ENCODE results near the gene KRT37. TPM values are rescaled to one million over a fixed set of nuclear protein-coding genes. Genes with fewer than 3 reads are reported as not detected.
"Not testable (repeated sequence)": the region's sequence is repeated elsewhere in the genome, so short reads cannot be mapped to it uniquely, and the experiment has no call there.

Gene KRT37
- total RNA-seq, 1 experiment from 2014 or later, result not detected

- no peak for DNase-seq
- Histone ChIP-seq H3K4me3 (no peak overlapping the region), H3K36me3 (no peaks in the 10 kb centered on the region), H3K9me3 (replicated peaks) (no peaks in the 10 kb centered on the region), H3K27me3 (no peaks in the 10 kb centered on the region), H3K4me1 (no peaks in the 10 kb centered on the region), H3K27ac (no peak overlapping the region)
Measured at GRCh38 chr17:41382394-41382793, 42.0 kb downstream of the KRT37 start.

- H3K27ac ChIP-seq, result not testable (repeated sequence)
Measured at GRCh38 chr17:41381943-41382342, 42.4 kb downstream of the KRT37 start, which contains the start of gene KRT34. Gene KRT34 (minus strand): TSS chr17:41382306. CDS start chr17:41382246, 60 bp downstream.

GRCh38 chr17:41380091-41380490, 44.3 kb downstream of the KRT37 start:
- not testable (repeated sequence) for H3K27ac ChIP-seq; H3K4me1 ChIP-seq; H3K4me3 ChIP-seq; H3K36me3 ChIP-seq; H3K27me3 ChIP-seq; DNase-seq; H3K9me3 ChIP-seq (replicated peaks)

More at GRCh38 chr17:41381943-41382342, 42.4 kb downstream of the KRT37 start, which contains the start of gene KRT34:
- H3K36me3 ChIP-seq; H3K9me3 ChIP-seq (replicated peaks); H3K27me3 ChIP-seq; H3K4me3 ChIP-seq; DNase-seq; H3K4me1 ChIP-seq: not testable (repeated sequence)

- Histone ChIP-seq H3K9me3 (replicated peaks) (no peaks in the 10 kb centered on the region), H3K27ac (no peak overlapping the region), H3K4me3 (no peak overlapping the region), H3K4me1 (no peaks in the 10 kb centered on the region), H3K27me3 (no peaks in the 10 kb centered on the region), H3K36me3 (no peaks in the 10 kb centered on the region)
- DNase-seq, result no peak
Measured at GRCh38 chr17:41377546-41377945, 46.8 kb downstream of the KRT37 start.

Other genes with a start within 250 kb of the KRT37 start
- gene KRTAP4-2, start 246.4 kb downstream of the KRT37 start, total RNA-seq (2014; rRNA removed; shearing (Covaris generic)), result 0.14 TPM in 1 of 2 replicates, not detected in the other
- not detected in 2 replicates for gene KRTAP4-1, start 239.7 kb downstream of the KRT37 start, total RNA-seq (2014; rRNA removed; shearing (Covaris generic))
- not detected in 2 replicates for gene KRTAP9-1, start 234.7 kb downstream of the KRT37 start, total RNA-seq (2014; rRNA removed; shearing (Covaris generic))
- gene KRTAP9-2, start 197.9 kb downstream of the KRT37 start, total RNA-seq (2014; rRNA removed; shearing (Covaris generic)), result not detected in 2 replicates
- gene KRTAP9-3, start 192.1 kb downstream of the KRT37 start, total RNA-seq (2014; rRNA removed; shearing (Covaris generic)), result not detected in 2 replicates
- not detected in 2 replicates for gene KRTAP9-8, start 186.6 kb downstream of the KRT37 start, total RNA-seq (2014; rRNA removed; shearing (Covaris generic))
- 0.10 TPM in 1 of 2 replicates, not detected in the other for gene KRTAP9-4, start 174.9 kb downstream of the KRT37 start, total RNA-seq (2014; rRNA removed; shearing (Covaris generic))
- not detected in 2 replicates for gene KRTAP9-9, start 169.2 kb downstream of the KRT37 start, total RNA-seq (2014; rRNA removed; shearing (Covaris generic))
- not detected in 2 replicates for gene KRTAP9-6, start 159.2 kb downstream of the KRT37 start, total RNA-seq (2014; rRNA removed; shearing (Covaris generic))
- gene KRTAP9-7, start 148.9 kb downstream of the KRT37 start, total RNA-seq (2014; rRNA removed; shearing (Covaris generic)), result not detected in 2 replicates
- not detected in 2 replicates for gene KRTAP29-1, start 121.7 kb downstream of the KRT37 start, total RNA-seq (2014; rRNA removed; shearing (Covaris generic))
- not detected in 2 replicates for gene KRTAP16-1, start 115.3 kb downstream of the KRT37 start, total RNA-seq (2014; rRNA removed; shearing (Covaris generic))
- not detected in 2 replicates for gene KRTAP17-1, start 108.9 kb downstream of the KRT37 start, total RNA-seq (2014; rRNA removed; shearing (Covaris generic))
- gene KRT33A, start 73.8 kb downstream of the KRT37 start, total RNA-seq (2014; rRNA removed; shearing (Covaris generic)), result not detected in 2 replicates
- gene KRT33B, start 54.8 kb downstream of the KRT37 start, total RNA-seq (2014; rRNA removed; shearing (Covaris generic)), result not detected in 2 replicates
- gene KRT34, start 42.3 kb downstream of the KRT37 start, total RNA-seq (2014; rRNA removed; shearing (Covaris generic)), result 0.08 TPM in 1 of 2 replicates, not detected in the other
- 0.08 TPM in 1 of 2 replicates, not detected in the other for gene KRT31, start 27.0 kb downstream of the KRT37 start, total RNA-seq (2014; rRNA removed; shearing (Covaris generic))
- not detected in 2 replicates for gene KRT38, start 16.4 kb upstream of the KRT37 start, total RNA-seq (2014; rRNA removed; shearing (Covaris generic))
- gene KRT32, start 42.8 kb upstream of the KRT37 start, total RNA-seq (2014; rRNA removed; shearing (Covaris generic)), result not detected in 2 replicates
- not detected in 2 replicates for gene KRT35, start 56.6 kb upstream of the KRT37 start, total RNA-seq (2014; rRNA removed; shearing (Covaris generic))
- not detected in 2 replicates for gene KRT36, start 65.3 kb upstream of the KRT37 start, total RNA-seq (2014; rRNA removed; shearing (Covaris generic))
- 0.30 TPM in 1 of 2 replicates, not detected in the other for gene KRT13, start 81.0 kb upstream of the KRT37 start, total RNA-seq (2014; rRNA removed; shearing (Covaris generic))
- 0.08 TPM in 1 of 2 replicates, not detected in the other for gene KRT15, start 94.3 kb upstream of the KRT37 start, total RNA-seq (2014; rRNA removed; shearing (Covaris generic))
- gene KRT19, start 103.7 kb upstream of the KRT37 start, total RNA-seq (2014; rRNA removed; shearing (Covaris generic)), result 0.25 TPM in 1 of 2 replicates, not detected in the other
- not detected in 2 replicates for gene KRT9, start 147.5 kb upstream of the KRT37 start, total RNA-seq (2014; rRNA removed; shearing (Covaris generic))
- gene KRT14, start 162.3 kb upstream of the KRT37 start, total RNA-seq (2014; rRNA removed; shearing (Covaris generic)), result not detected in 2 replicates
- gene KRT16, start 188.2 kb upstream of the KRT37 start, total RNA-seq (2014; rRNA removed; shearing (Covaris generic)), result 0.08 TPM in 1 of 2 replicates, not detected in the other
- 134 and 149 TPM in 2 replicates for gene KRT17, start 200.0 kb upstream of the KRT37 start, total RNA-seq (2014; rRNA removed; shearing (Covaris generic))